HG02870 (cell line): ENCODE results near the gene WAPL.

Source experiments
- ATAC-seq: cut with Tn5 transposase; IDR thresholded peaks from one replicate; pipeline ENCODE4 v1.9.1; 2021; ENCODE audit warnings: mild to moderate bottlenecking, moderate library complexity; ENCODE audit not compliant: unreplicated experiment

WAPL gene

GRCh38 chr10:86480571-86480970, 41.0 kb downstream of the WAPL start:
- no peak for ATAC-seq

DNA sequence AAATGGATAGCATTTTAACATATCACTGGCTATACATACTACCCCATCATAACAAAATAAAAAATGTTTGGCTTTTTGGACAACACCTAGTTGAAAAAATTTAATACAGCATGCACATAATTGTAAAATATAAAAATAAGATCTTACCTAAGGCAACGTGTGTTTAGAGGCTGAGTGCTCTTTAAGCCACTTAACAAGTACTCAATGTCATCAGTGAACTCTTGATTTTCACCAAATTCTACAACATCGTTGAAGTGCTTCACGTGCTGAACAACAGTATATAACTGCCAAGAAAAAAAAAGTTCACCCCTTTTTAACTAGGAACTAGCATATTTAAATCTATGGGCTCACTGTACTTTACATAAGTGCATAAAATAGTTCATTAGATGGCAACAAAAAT, 49.5 kb downstream of the WAPL start:
- no peak for ATAC-seq

- ATAC-seq: no peak
Observed at GRCh38 chr10:86461963-86462804, 59.4 kb downstream of the WAPL start.

GRCh38 chr10:86451604-86451960, 70.0 kb downstream of the WAPL start:
- ATAC-seq: no peak

DNA sequence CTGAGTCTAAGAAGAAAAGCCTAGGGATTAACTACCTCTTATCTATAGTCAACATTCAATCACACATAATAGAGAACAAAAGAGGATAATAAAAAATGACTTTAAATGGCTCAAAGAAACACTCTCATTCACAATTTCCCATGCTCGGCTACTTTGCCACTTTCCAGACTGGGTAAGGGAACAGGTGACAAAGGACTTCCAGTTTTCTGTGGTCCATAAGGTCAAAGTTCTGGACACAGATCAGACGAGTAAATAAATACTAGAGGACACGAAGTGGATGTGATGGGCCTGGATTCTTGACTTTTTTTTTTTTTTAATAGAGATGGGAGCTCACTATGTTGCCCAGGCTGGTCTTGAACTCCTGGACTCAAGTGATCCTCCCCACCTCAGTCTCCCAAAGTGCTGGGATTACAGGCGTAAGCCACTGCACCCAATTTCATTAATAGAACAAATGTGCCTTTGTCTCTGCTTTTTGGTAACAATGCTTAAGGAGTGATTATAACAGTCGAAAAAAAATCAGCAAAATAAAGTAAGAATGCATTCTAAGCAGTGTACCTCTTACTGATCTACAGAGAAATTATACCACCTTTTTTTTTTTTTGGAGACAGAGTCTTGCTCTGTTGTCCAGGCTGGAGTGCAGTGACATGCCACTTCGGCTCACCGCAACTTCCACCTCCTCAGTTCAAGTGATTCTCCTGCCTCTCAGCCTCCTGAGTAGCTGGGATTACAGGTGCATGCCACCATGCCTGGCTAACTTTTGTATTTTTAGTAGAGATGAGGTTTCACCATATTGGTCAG, 70.6 kb downstream of the WAPL start:
- ATAC-seq: no peak

DNA sequence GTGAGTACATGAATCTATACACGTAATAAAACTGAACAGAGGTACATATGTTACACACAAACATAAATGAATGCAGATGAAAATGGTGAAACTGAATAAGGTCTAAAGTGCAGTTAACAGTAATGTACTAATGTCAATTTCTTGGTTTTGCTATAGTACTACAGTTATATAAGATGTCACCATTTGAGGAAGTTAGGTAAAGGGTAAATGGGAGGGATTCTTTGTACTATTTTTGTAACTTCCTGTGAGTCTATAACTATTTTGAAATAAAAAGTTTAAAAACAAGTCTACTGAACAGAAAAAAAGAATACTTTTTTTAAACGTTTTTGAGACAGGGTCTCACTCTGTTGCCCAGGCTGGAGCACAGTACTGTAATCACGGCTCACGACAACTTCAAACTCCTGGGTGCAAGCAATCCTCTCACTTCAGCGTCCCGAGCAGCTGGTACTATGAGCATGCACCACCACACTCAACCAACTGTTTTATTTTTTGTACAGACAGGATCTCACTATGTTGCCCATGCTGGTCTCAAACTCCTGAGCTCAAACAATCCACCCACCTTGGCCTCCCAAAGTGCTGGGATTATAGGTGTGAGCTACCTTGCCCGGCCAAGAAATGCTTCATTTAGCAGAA, 71.5 kb downstream of the WAPL start:
- no peak for ATAC-seq

- ATAC-seq: no peak
Observed at GRCh38 chr10:86447432-86447831, 74.2 kb downstream of the WAPL start.

DNA sequence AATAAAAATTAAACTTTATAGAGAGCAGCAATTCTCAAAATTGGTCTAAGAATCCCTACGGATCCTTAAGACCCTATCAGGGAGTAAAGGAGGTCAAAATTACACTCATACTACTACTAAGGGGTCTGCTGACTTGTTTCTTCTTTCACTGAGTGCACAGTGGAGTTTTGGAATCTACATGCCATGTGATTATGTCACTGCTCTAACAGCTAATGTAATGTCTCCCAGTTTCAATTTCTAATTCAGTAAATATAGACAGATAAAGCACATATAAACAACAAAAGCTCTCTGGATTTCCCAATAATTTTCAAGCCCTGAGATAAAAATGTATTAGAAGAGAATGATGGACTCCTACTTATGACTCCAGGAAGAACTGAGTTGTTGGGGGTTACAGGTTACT, 74.6 kb downstream of the WAPL start:
- no peak for ATAC-seq

DNA sequence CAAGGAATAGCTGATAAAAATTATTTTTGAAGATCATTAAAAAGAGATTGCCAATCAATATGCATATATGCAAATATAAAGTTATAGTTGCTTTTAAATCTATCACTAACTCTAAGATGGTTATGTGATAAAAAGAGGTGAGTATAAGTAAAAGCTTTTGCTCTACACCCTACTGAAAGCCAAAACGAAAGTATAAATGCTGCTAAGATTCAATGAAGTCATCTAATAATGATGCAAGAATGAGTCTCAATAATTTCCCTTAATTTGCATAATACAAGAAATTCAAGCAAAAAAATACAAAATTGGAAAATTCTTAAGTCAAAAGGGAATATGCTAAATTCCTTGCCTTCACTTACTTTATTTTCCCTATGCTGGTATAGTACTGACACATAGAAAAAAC, 75.2 kb downstream of the WAPL start:
- no peak for ATAC-seq

GRCh38 chr10:86443936-86444335, 77.7 kb downstream of the WAPL start:
- no peak for ATAC-seq

DNA sequence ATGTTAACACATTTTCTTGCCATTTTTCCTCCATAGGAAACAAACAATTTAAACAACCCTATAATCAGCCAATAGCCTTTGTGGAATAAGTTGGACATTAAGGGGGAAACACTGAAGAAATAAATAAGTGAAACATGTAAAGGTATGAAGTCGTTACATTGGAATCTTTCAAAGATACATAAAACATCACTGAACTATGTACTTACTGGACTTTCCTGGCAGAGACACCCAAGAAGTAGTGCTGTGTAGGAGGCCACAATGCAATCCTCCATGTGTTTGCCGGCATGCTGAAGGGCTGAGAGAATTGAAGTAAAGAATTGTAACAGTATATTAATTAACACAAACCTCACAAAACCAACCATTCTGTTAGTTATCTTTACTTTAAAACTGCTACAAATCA, 78.5 kb downstream of the WAPL start:
- ATAC-seq: no peak

DNA sequence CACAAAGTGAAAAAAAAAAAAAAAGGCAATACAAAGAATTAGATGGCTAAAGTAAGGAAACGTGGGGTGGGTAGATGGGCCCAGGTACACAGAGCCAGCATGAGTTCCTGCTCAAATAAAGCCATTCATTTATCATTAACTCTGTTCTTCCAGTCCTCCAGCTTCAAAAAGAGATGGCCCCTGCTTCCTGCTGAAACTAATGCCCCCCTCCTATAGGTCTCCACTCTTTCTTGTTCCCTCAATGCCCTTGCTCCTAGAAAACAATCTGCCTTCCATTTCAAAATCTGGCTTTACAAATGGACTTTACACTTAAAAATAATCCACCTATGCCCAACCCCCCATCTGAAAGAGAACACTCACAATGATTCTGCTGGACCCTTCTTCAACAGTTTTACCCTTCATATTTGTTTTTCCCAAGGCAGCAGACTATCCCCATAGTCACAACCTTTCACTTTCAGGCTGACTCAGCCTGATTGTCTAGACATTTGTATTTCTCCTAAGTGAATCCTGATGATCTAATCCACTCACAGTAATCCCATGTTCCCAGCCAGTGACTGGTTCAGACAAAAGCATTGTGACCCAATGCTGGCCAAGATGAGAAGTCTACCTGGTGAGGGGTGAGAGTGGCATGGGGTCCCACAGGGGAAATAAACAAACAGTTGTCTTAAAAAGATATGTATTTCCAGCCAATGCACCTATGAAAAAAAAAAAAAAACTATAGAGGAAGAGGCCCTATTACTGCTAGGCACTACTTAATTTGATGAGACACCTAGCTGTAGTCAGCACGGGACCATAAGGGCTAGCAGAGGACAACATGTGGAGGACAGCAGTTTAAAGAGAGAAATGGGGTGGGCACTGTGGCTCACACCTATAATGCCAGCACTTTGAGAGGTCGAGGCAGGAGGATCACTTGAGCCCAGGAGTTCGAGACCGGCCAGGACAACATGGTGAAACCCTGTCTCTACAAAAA, 80.4 kb downstream of the WAPL start:
- ATAC-seq: no peak

DNA sequence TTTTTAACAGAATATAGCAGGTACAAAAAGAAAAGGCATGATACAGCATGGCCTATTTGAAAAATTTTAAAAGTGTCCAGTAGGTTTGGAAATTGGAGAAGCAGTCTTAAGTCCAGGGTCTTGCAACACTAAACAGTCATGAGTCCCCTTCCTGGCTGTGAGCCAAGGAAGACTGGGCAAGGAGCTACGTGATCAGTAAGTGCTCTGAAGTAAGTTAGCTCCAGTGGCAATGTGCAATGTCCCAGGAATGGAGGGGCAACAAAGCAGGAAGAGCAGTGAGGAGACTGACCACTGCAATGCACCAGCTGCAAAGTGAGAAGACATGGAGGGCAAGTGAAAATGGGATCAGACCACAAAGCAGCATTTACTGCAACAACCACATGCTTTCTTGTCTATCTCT, 82.0 kb downstream of the WAPL start:
- no peak for ATAC-seq

DNA sequence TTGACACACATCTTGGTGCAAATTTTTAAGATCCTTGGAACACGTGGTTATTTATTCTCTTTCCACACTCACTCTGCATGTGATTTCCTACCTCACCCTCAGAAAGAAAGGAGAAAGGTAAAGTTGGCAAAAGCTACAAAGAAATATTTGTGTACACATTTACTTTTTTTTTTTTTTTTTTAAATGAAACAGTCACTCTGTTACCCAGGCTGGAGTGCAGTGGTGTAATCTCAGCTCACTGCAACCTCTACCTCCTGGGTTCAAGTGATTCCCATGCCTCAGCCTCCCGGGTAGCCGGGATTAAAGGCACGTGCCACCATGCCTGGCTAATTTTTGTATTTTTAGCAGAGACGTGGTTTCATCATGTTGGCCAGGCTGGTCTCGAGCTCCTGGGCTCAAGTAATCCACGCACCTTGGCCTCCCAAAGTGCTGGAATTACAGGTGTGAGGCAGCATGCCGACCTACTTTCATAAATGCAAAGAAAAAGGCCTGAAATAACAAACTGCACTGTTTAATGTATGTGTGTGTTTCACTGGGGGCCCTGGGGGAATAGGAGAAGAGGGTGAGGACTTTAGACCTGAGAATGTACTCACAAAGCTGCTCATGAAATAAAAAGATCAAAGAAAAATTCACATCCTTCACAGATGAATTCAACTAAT, 83.4 kb downstream of the WAPL start:
- ATAC-seq: no peak

- ATAC-seq: no peak
Observed at GRCh38 chr10:86437447-86437846, 84.1 kb downstream of the WAPL start.

GRCh38 chr10:86436963-86437362, 84.6 kb downstream of the WAPL start:
- ATAC-seq: no peak

DNA sequence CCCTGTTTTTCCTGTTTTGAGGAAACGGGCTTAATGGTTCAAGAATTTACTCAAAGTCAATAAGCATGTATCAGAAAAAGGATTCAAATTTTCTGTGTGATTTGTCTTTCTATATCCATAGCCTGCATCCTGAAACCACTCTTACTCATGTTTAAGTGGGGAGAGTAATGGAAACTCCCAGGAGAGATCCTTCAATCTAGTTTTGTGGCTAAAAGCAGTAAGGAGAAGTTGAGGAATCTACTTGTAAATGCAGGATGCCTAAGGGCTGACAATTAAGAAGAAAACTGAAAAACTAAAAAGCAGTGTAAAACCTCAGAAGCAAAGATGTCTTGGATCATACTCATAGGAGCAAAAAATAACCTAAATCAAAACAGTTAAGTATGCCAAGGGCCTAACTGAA, 86.9 kb downstream of the WAPL start:
- ATAC-seq: no peak

- no peak for ATAC-seq
Observed at GRCh38 chr10:86423739-86424138, 97.9 kb downstream of the WAPL start.

GRCh38 chr10:86419101-86419500, 102.5 kb downstream of the WAPL start:
- ATAC-seq: no peak

GRCh38 chr10:86415583-86415982, 106.0 kb downstream of the WAPL start:
- ATAC-seq: no peak
